ENCODE results near the gene GDAP1L1. TPM values are rescaled to one million over a fixed set of nuclear protein-coding genes. Genes with fewer than 3 reads are reported as not detected.

The GDAP1L1 gene
- total RNA-seq, 1 experiment from 2014 or later = not detected

- H3K27me3 Mint-ChIP-seq (ENCODE audit: unreplicated experiment) = no peaks in the 10 kb centered on the region
- no TSS peak for BruUV-seq (replicated peaks)
- intact Hi-C loops (cut with micrococcal nuclease; ENCODE audit: unreplicated experiment) = no loop called here
- no peak overlapping the region for H3K4me3 Mint-ChIP-seq (ENCODE audit: low read depth, unreplicated experiment)
- DNase-seq = no peak
- peaks cover 53% of the 10 kb centered on the region for H3K4me1 Mint-ChIP-seq (ENCODE audit: low read depth, unreplicated experiment)
- H3K36me3 Mint-ChIP-seq (ENCODE audit: insufficient read depth, unreplicated experiment) = peaks cover 74% of the 10 kb centered on the region
- H3K9me3 Mint-ChIP-seq (ENCODE audit: low read depth, unreplicated experiment) = no peaks in the 10 kb centered on the region
- CTCF ChIA-PET = no interaction called here
- no peak for TF ChIP-seq CTCF (IDR thresholded peaks at IDR 0.05; ENCODE audit: unreplicated experiment)
- H3K27ac Mint-ChIP-seq (ENCODE audit: unreplicated experiment) = no peak overlapping the region
These were observed 46.1 kb upstream of the GDAP1L1 start for GRCh38 chr20:44200983-44201382.

- CTCF ChIA-PET = no interaction called here
- H3K36me3 Mint-ChIP-seq (ENCODE audit: insufficient read depth, unreplicated experiment) = peaks cover 67% of the 10 kb centered on the region
- no peaks in the 10 kb centered on the region for H3K27me3 Mint-ChIP-seq (ENCODE audit: unreplicated experiment)
- no TSS peak for BruUV-seq (replicated peaks)
- intact Hi-C loops (cut with micrococcal nuclease; ENCODE audit: unreplicated experiment) = no loop called here
- peaks cover 74% of the 10 kb centered on the region for H3K4me1 Mint-ChIP-seq (ENCODE audit: low read depth, unreplicated experiment)
- no peak for DNase-seq
- no peaks in the 10 kb centered on the region for H3K9me3 Mint-ChIP-seq (ENCODE audit: low read depth, unreplicated experiment)
- H3K27ac Mint-ChIP-seq (ENCODE audit: unreplicated experiment) = peak overlapping the region; percentile 94
- no peak for TF ChIP-seq CTCF (IDR thresholded peaks at IDR 0.05; ENCODE audit: unreplicated experiment)
- peak overlapping the region; percentile 38 for H3K4me3 Mint-ChIP-seq (ENCODE audit: low read depth, unreplicated experiment)
These were observed 43.9 kb upstream of the GDAP1L1 start for GRCh38 chr20:44203161-44203560.

GRCh38 chr20:44204156-44204831 lies 42.8 kb upstream of the GDAP1L1 start:
- H3K27ac Mint-ChIP-seq (ENCODE audit: unreplicated experiment) = peak overlapping the region; percentile 94
- DNase-seq = peak; percentile 57

DNA sequence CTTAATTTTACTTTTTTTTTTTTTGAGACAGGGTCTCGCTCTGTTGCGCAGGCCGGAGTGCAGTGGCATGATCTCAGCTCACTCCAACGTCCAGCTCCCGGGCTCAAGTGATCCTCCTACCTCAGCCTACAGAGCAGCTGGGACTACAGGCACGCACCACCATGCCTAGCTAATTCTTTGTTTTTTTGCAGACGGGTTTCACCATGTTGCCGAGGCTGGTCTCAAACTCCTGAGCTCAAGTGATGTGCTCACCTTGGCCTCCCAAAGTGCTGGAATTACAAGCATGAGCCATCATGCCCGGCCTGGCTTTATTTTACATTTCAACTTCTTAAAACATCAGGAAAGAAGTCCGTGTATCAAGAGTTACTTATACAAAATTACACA lies 42.3 kb upstream of the GDAP1L1 start:
- Mint-ChIP-seq H3K36me3 (ENCODE audit: insufficient read depth, unreplicated experiment) (peaks cover 77% of the 10 kb centered on the region), H3K4me3 (ENCODE audit: low read depth, unreplicated experiment) (peak overlapping the region; percentile 38), H3K4me1 (ENCODE audit: low read depth, unreplicated experiment) (peaks cover 80% of the 10 kb centered on the region), H3K27ac (ENCODE audit: unreplicated experiment) (peak overlapping the region; percentile 94), H3K27me3 (ENCODE audit: unreplicated experiment) (no peaks in the 10 kb centered on the region), H3K9me3 (ENCODE audit: low read depth, unreplicated experiment) (no peaks in the 10 kb centered on the region)
- no TSS peak for BruUV-seq (replicated peaks)
- CTCF ChIA-PET = interaction anchor here (0.7 kb wide), 1 partner anchor 82 kb away, joined by 3 read pairs; no protein-coding TSS in a partner anchor
- no peak for TF ChIP-seq CTCF (IDR thresholded peaks at IDR 0.05; ENCODE audit: unreplicated experiment)
- DNase-seq = no peak
- intact Hi-C loops (cut with micrococcal nuclease; ENCODE audit: unreplicated experiment) = no loop called here

More at GRCh38 chr20:44204156-44204831, 42.8 kb upstream of the GDAP1L1 start:
- Mint-ChIP-seq H3K4me3 (ENCODE audit: low read depth, unreplicated experiment) (peak overlapping the region; percentile 38), H3K9me3 (ENCODE audit: low read depth, unreplicated experiment) (no peaks in the 10 kb centered on the region), H3K4me1 (ENCODE audit: low read depth, unreplicated experiment) (peaks cover 83% of the 10 kb centered on the region), H3K27me3 (ENCODE audit: unreplicated experiment) (no peaks in the 10 kb centered on the region), H3K36me3 (ENCODE audit: insufficient read depth, unreplicated experiment) (peaks cover 77% of the 10 kb centered on the region)
- BruUV-seq (replicated peaks) = no TSS peak
- CTCF ChIA-PET = interaction anchor here (0.7 kb wide), 1 partner anchor 81 kb away, joined by 3 read pairs; no protein-coding TSS in a partner anchor
- intact Hi-C loops (cut with micrococcal nuclease; ENCODE audit: unreplicated experiment) = no loop called here
- no peak for TF ChIP-seq CTCF (IDR thresholded peaks at IDR 0.05; ENCODE audit: unreplicated experiment)
